Activated CD4-positive, alpha-beta T cell treated with anti-CD3 and anti-CD28 coated beads, Interleukin-2, amount 10 ng/mL, durations not matched to agents 7 days and 5 days (primary cell): ENCODE data around the gene BANP. TPM values are rescaled to one million over a fixed set of nuclear protein-coding genes. Genes with fewer than 3 reads are reported as not detected.
"Not testable (repeated sequence)": the region's sequence is repeated elsewhere in the genome, so short reads cannot be mapped to it uniquely, and the experiment has no call there.

Source experiments
- CTCF ChIA-PET: fragments of 350-600 bp; sonication (Branson Sonifier 250); formaldehyde crosslinking; loops from one replicate; lab custom pipeline; 2021; ENCODE audit warnings: antibody characterized with exemption; lab: Charles Lee
- POLR2A ChIA-PET: fragments of 350-600 bp; sonication (Branson Sonifier 250); formaldehyde crosslinking; loops from one replicate; lab custom pipeline; 2021; ENCODE audit warnings: antibody characterized with exemption; lab: Charles Lee
- DNase-seq: peaks from one replicate; pipeline ENCODE4 v3.0.0-alpha.2; 2020
- H3K27ac Mint-ChIP-seq: one replicate; pipeline ENCODE4 v1.8.0; 2021; ENCODE audit warnings: mild to moderate bottlenecking, moderate library complexity, mixed read lengths
- H3K27me3 Mint-ChIP-seq: one replicate; pipeline ENCODE4 v1.8.0; 2021; ENCODE audit warnings: mixed read lengths
- H3K36me3 Mint-ChIP-seq: one replicate; pipeline ENCODE4 v1.8.0; 2021; ENCODE audit warnings: low read depth, mixed read lengths
- H3K4me1 Mint-ChIP-seq: one replicate; pipeline ENCODE4 v1.8.0; 2021; ENCODE audit warnings: mixed read lengths
- H3K4me3 Mint-ChIP-seq: one replicate; pipeline ENCODE4 v1.8.0; 2021; ENCODE audit warnings: mild to moderate bottlenecking, moderate library complexity, mixed read lengths
- H3K9me3 Mint-ChIP-seq: one replicate; pipeline ENCODE4 v1.8.0; 2021; ENCODE audit warnings: mixed read lengths
- total RNA-seq, 2 experiments: library from RNA; stranded (reverse); gene quantifications; one replicate each; pipeline ENCODE4 v1.2.3, GENCODE V29; 2021

Gene BANP
- total RNA-seq, 2 experiments from 2014 or later = 43.2 to 45.5 TPM

- Mint-ChIP-seq H3K4me1 (no peaks in the 10 kb centered on the region), H3K4me3 (no peak overlapping the region), H3K27ac (no peak overlapping the region), H3K9me3 (no peaks in the 10 kb centered on the region), H3K36me3 (peaks cover 7% of the 10 kb centered on the region), H3K27me3 (no peaks in the 10 kb centered on the region)
- no peak for DNase-seq
- POLR2A ChIA-PET = no interaction called here
- CTCF ChIA-PET = no interaction called here
These were observed 101.4 kb downstream of the BANP start for GRCh38 chr16:88052661-88053060.

DNA sequence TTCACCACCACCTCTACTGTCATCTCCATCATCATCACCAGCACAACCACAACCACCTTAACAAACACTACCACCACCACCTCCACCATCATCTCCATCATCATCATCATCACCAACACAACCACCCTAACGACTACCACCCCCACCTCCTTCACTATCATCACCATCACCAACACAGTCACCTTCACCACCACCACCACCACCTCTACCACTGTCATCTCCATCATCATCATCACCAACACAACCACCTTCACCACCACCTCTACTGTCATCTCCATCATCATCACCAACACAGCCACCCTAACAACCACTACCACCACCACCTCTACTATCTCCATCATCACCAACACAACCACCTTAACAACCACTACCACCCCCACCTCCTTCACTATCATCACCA is 102.2 kb downstream of the BANP start:
- H3K27me3 Mint-ChIP-seq, H3K4me1 Mint-ChIP-seq, POLR2A ChIA-PET, H3K36me3 Mint-ChIP-seq, H3K9me3 Mint-ChIP-seq, CTCF ChIA-PET, DNase-seq, H3K4me3 Mint-ChIP-seq, H3K27ac Mint-ChIP-seq: not testable (repeated sequence)

- peaks cover 3% of the 10 kb centered on the region for H3K36me3 Mint-ChIP-seq
- H3K9me3 Mint-ChIP-seq = no peaks in the 10 kb centered on the region
- CTCF ChIA-PET = no interaction called here
- H3K27me3 Mint-ChIP-seq = no peaks in the 10 kb centered on the region
- no peak overlapping the region for H3K27ac Mint-ChIP-seq
- POLR2A ChIA-PET = interaction anchor here (0.5 kb wide), 1 partner anchor 433 kb away, joined by 3 read pairs; no protein-coding TSS in a partner anchor
- H3K4me3 Mint-ChIP-seq = no peak overlapping the region
- no peaks in the 10 kb centered on the region for H3K4me1 Mint-ChIP-seq
- DNase-seq = no peak
These were observed 104.1 kb downstream of the BANP start for GRCh38 chr16:88055356-88055755.

GRCh38 chr16:88056212-88056611 is 105.0 kb downstream of the BANP start:
- H3K27ac Mint-ChIP-seq = no peak overlapping the region
- H3K4me3 Mint-ChIP-seq = no peak overlapping the region
- H3K27me3 Mint-ChIP-seq = no peaks in the 10 kb centered on the region
- ChIA-PET POLR2A (no interaction called here), CTCF (no interaction called here)
- no peak for DNase-seq
- no peaks in the 10 kb centered on the region for H3K9me3 Mint-ChIP-seq
- H3K36me3 Mint-ChIP-seq = peaks cover 3% of the 10 kb centered on the region
- no peaks in the 10 kb centered on the region for H3K4me1 Mint-ChIP-seq

- Mint-ChIP-seq H3K4me1 (no peaks in the 10 kb centered on the region), H3K4me3 (no peak overlapping the region), H3K27ac (no peak overlapping the region), H3K9me3 (no peaks in the 10 kb centered on the region), H3K27me3 (no peaks in the 10 kb centered on the region), H3K36me3 (no peaks in the 10 kb centered on the region)
- POLR2A ChIA-PET = no interaction called here
- DNase-seq = no peak
- CTCF ChIA-PET = no interaction called here
These were observed 106.4 kb downstream of the BANP start for GRCh38 chr16:88057656-88058055.

DNA sequence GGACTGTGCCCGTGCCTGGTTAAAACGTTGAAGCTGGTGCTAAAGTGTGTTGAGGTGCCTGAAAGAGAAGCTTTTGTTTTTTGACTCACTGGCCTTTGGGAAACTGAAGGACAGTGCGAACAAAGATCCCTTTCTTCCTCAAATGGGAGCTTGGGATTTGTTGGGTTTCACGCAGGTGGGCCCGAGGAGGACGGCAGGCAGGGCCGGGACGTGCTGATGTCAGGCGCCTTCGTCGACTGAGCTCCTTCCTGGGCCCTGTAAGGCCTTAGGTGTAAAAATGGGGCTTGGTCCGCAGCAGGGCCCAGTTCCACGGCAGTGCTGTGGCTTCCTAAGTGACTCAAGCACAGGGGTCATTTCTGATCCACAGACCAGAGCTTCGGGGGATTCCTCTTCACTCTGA is 106.9 kb downstream of the BANP start:
- DNase-seq = no peak
- Mint-ChIP-seq H3K4me3 (no peak overlapping the region), H3K36me3 (no peaks in the 10 kb centered on the region), H3K4me1 (no peaks in the 10 kb centered on the region), H3K27ac (no peak overlapping the region), H3K27me3 (no peaks in the 10 kb centered on the region), H3K9me3 (no peaks in the 10 kb centered on the region)
- POLR2A ChIA-PET = no interaction called here
- CTCF ChIA-PET = no interaction called here

- POLR2A ChIA-PET = no interaction called here
- CTCF ChIA-PET = no interaction called here
- no peaks in the 10 kb centered on the region for H3K27me3 Mint-ChIP-seq
- H3K4me3 Mint-ChIP-seq = no peak overlapping the region
- H3K4me1 Mint-ChIP-seq = no peaks in the 10 kb centered on the region
- H3K9me3 Mint-ChIP-seq = no peaks in the 10 kb centered on the region
- H3K27ac Mint-ChIP-seq = no peak overlapping the region
- H3K36me3 Mint-ChIP-seq = no peaks in the 10 kb centered on the region
- no peak for DNase-seq
These were observed 107.6 kb downstream of the BANP start for GRCh38 chr16:88058817-88059216.

GRCh38 chr16:88059701-88060386 is 108.6 kb downstream of the BANP start:
- ChIA-PET POLR2A (no interaction called here), CTCF (no interaction called here)
- H3K27me3 Mint-ChIP-seq = no peaks in the 10 kb centered on the region
- H3K4me3 Mint-ChIP-seq = no peak overlapping the region
- H3K9me3 Mint-ChIP-seq = no peaks in the 10 kb centered on the region
- no peaks in the 10 kb centered on the region for H3K4me1 Mint-ChIP-seq
- H3K27ac Mint-ChIP-seq = no peak overlapping the region
- no peaks in the 10 kb centered on the region for H3K36me3 Mint-ChIP-seq
- no peak for DNase-seq

- H3K27me3 Mint-ChIP-seq = no peaks in the 10 kb centered on the region
- no peaks in the 10 kb centered on the region for H3K36me3 Mint-ChIP-seq
- DNase-seq = no peak
- no peaks in the 10 kb centered on the region for H3K4me1 Mint-ChIP-seq
- ChIA-PET POLR2A (no interaction called here), CTCF (no interaction called here)
- no peak overlapping the region for H3K4me3 Mint-ChIP-seq
- H3K27ac Mint-ChIP-seq = no peak overlapping the region
- no peaks in the 10 kb centered on the region for H3K9me3 Mint-ChIP-seq
These were observed 109.4 kb downstream of the BANP start for GRCh38 chr16:88060524-88061219.

GRCh38 chr16:88061346-88062110 is 110.3 kb downstream of the BANP start:
- CTCF ChIA-PET = no interaction called here
- POLR2A ChIA-PET = no interaction called here
- Mint-ChIP-seq H3K4me3 (no peak overlapping the region), H3K36me3 (no peaks in the 10 kb centered on the region), H3K27me3 (no peaks in the 10 kb centered on the region), H3K9me3 (no peaks in the 10 kb centered on the region), H3K4me1 (no peaks in the 10 kb centered on the region), H3K27ac (no peak overlapping the region)
- DNase-seq = no peak

DNA sequence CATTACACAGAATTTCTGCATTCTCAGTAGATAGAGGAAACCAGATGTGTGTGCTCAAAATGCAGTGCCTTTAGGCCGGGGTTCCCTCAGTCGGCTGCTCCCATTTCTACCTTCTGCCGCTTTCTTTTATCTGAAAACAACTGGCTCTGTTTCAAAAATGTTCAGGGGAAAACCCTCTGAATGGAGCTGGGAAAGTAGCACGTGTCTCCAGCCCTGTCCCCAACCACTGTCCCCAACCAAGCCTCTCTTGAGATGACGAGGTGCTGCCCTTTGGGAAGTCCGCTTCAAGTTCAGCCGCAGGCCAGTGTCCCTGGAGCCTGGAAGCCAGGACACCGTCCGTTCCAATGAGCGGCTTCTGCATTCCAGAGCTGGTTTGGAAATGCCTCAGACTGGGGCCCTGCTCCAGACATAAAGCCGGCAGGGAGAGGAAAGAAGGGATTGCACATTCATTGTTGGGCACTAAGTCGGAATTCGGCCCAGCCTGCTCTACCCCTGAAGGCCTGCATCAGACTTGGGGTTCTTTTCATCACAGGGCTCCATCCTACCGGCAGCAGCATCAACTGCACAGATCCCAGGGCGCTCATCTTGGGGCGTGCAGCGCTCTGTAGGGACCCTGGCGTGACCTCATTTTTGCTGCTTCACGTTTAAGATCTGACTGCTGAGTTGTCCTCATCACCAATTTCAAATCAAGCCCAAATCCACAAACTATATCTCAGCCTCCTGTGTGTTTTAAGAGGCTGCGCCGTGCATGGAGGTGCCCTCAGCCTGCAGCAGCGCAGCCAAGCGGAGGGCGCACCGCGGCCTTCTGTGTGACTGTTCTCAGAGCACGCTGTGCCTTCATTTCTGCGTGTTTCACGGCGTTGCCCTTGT is 111.3 kb downstream of the BANP start:
- Mint-ChIP-seq H3K27ac (no peak overlapping the region), H3K9me3 (no peaks in the 10 kb centered on the region), H3K36me3 (no peaks in the 10 kb centered on the region), H3K27me3 (no peaks in the 10 kb centered on the region), H3K4me1 (no peaks in the 10 kb centered on the region), H3K4me3 (no peak overlapping the region)
- POLR2A ChIA-PET = no interaction called here
- CTCF ChIA-PET = interaction anchor here (0.5 to 1.7 kb wide), 2 partner anchors 14 to 95 kb away, joined by 4 to 5 read pairs; no protein-coding TSS in a partner anchor
- DNase-seq = no peak

DNA sequence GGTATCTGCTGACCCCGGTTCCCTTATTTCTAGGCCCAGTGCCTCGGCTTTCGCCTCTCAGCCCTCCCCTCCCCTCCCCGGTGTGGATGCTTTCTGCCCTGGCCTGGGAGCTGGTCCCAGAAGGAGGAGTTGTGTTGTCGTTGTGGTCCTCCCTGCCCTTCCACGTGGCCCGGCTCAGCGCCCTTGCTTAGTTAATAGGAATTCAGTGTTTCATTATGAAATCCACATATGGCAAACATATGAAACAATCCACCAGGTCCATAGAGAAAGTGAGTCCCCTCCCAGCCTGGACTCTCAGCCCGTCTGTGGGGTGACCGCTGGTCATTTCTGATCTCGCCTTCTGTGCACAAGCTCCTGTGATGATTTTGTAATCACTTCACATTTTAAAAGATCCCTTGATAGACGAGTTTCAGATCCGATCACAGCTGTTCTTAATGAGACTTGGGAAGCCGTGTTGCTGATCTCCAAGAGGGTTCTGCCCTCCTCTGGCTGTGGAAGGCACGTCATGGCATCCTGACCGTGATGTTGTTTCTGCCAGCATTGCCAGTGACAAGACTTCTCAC is 112.1 kb downstream of the BANP start:
- Mint-ChIP-seq H3K36me3 (no peaks in the 10 kb centered on the region), H3K4me1 (no peaks in the 10 kb centered on the region), H3K9me3 (no peaks in the 10 kb centered on the region), H3K27ac (no peak overlapping the region), H3K4me3 (no peak overlapping the region), H3K27me3 (no peaks in the 10 kb centered on the region)
- ChIA-PET CTCF (interaction anchor here (0.5 to 1.7 kb wide), 2 partner anchors 15 to 96 kb away, joined by 4 to 5 read pairs; no protein-coding TSS in a partner anchor), POLR2A (no interaction called here)
- DNase-seq = no peak
